Measurements from ENCODE around the gene DLG2.

DNA sequence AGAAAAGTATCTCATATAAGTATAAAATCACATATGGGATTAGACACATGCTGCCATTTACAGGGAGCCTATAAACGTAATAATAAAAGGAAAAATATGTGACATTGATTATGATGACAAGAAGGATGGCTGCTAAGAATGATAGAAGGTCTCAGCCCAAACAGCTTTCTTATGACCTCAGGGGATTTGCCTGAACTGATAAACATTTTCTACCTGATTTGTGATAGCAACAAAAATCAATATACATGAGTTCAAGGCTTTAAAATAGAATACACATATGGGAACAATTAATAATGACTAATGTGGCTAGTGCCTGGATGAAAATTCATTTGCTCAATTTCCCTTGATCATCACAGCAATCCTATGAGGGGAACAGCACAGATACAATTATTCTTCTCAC lies 1704.2 kb downstream of the DLG2 start:
- TF ChIP-seq, protein P1, sequence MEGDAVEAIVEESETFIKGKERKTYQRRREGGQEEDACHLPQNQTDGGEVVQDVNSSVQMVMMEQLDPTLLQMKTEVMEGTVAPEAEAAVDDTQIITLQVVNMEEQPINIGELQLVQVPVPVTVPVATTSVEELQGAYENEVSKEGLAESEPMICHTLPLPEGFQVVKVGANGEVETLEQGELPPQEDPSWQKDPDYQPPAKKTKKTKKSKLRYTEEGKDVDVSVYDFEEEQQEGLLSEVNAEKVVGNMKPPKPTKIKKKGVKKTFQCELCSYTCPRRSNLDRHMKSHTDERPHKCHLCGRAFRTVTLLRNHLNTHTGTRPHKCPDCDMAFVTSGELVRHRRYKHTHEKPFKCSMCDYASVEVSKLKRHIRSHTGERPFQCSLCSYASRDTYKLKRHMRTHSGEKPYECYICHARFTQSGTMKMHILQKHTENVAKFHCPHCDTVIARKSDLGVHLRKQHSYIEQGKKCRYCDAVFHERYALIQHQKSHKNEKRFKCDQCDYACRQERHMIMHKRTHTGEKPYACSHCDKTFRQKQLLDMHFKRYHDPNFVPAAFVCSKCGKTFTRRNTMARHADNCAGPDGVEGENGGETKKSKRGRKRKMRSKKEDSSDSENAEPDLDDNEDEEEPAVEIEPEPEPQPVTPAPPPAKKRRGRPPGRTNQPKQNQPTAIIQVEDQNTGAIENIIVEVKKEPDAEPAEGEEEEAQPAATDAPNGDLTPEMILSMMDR (IDR thresholded peaks at IDR 0.05) = no peak
- no peak for TF ChIP-seq POLR2AphosphoS5 (IDR thresholded peaks at IDR 0.05)
